Inflammatory macrophage treated with lipopolysaccharide for 1 hour (primary cell): ENCODE data around the gene STRIT1.
"Not testable (repeated sequence)": the region's sequence is repeated elsewhere in the genome, so short reads cannot be mapped to it uniquely, and the experiment has no call there.

ENCODE experiments used
- DNase-seq, 2 donors: peaks; one replicate each; pipeline ENCODE4 v3.0.0-alpha.2; 2020 to 2022

STRIT1 gene

DNA sequence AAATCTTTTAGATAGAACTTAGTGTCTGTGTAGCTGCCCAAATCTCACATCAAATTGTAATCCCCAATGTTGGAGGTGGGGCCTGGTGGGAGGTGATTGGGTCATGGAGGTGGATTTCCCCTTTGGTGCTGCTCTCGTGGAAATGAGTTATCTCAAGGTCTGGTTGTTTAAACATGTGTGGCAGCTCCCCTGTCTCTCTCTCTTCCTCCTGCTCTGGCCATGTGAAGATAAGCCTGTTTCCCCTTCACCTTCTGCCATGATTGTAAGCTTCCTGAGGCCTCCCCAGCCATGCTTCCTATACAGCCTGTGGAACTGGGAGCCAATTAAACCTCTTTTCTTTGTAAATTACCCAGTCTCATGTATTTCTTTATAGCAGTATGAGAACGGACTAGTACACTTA is 30.6 kb downstream of the STRIT1 start:
- DNase-seq, result not testable (repeated sequence)

DNA sequence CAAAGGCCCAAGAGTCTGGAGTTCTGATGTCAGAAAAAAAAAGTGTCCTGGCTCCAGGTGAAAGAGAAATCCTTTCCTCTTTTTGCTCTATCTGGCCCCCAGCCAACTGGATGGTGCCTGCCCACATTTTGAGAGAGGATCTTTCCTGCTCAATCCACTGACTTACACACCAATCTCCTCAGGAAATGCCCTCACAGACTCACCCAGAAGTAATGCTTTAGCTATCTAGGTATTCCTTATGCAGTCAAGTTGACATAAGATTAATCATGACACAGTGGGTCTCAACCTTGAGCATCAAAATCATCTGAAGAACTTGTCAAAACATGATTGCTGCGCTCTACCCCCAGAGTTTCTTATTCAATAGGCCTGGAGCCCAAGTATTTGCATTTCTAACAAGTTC is 31.2 kb downstream of the STRIT1 start:
- no peak for DNase-seq

- peak; percentile 59 to 89 for DNase-seq
Observed at GRCh38 chr3:155254445-155254844, 39.0 kb downstream of the STRIT1 start.

- no peak for DNase-seq
Observed at GRCh38 chr3:155252535-155252934, 40.9 kb downstream of the STRIT1 start.

- no peak for DNase-seq
Observed at GRCh38 chr3:155252021-155252420, 41.5 kb downstream of the STRIT1 start.

DNA sequence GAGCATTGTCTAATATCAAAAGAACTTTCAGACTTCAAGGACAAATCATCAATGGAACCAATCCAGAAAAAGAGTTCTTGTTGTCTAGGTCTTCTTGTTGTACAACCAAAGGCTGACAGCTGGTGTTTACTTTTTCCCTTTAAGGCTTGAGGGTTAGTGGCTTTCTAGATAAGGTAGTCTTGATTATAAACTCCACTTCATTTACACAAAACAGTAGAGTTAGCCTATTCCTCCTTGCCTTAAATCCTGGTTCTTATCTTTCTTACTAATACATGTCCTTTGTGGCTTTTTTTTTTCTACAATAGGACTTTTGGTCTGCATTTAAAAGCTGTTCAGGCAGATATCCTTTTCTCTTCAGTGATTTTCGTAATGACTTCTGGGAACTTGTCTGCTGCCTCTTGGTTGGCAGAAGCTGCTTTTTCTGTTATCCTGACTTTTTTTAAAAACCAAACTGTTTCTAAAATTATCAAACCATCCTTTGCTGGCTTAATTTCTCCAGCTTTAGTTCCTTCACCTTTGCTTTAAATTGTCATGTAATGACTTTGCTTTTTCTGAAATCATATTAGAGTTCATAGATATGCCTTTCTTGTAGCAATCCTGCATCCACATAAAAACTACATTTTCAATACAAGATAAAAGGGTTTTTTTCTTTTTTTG is 44.8 kb downstream of the STRIT1 start:
- no peak for DNase-seq

DNA sequence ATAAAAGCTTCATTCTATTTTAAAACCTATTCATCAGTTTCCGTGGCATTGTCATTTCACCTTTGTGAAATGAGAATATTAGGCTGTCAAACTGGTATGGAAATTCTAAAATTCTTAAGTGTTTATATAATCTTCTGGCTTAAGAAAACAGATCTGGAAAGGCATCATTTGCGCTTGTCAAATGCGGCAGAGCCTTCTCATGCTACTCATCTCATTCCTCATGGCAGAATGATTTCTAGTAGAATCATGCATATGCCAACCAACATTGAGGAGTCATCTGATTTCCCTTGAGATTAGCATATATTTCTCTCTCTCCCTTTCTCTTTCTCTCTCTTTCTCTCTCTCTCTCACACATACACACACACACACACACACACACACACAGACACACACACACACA is 48.8 kb downstream of the STRIT1 start:
- DNase-seq, result no peak

DNA sequence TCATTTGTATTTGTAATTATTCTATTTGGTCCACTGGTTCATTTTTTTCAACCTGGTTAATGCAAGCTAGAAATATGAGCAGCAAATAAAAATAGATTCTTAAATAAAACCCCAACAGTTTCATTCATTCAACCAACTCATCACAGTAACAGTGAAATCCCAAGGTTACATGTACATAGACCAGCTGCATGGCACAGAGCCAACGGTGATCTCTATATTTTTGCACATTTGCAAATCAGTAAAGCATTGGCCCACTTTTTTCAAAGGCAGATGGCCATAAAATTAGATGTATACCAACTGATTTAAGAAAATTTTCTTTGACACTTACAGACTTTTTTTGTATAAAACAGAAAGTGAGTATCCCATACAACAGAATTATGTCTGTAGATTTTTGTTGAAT is 49.3 kb downstream of the STRIT1 start:
- no peak for DNase-seq

- no peak for DNase-seq
Observed at GRCh38 chr3:155243512-155243921, 50.0 kb downstream of the STRIT1 start.

- no peak for DNase-seq
Observed at GRCh38 chr3:155242342-155242741, 51.1 kb downstream of the STRIT1 start.

DNA sequence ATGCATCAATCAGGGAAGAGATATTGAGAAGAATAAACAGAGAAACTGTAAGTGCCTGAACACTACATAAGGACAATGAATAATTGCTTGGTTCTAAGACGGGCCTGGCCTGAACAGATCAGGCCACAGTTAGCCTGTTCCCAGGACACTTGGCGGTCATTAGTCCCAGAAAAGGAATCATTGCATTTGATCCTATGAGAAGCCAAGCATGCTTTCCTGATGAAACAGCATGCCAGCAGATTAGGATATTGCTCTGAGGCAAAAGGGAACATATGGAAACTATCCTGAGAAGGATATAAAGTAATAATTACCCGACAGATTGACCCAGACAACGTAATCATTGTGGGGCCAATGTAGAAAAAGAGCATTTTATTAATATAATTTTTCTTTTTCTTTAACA is 51.9 kb downstream of the STRIT1 start:
- no peak for DNase-seq
